ENCODE data around the gene RBMS1. TPM values are rescaled to one million over a fixed set of nuclear protein-coding genes. Genes with fewer than 3 reads are reported as not detected.

Gene RBMS1
- total RNA-seq, 1 experiment from 2014 or later: 38.8 TPM

GRCh38 chr2:160534249-160534648 is 40.6 kb upstream of the RBMS1 start:
- no peak overlapping the region for H2AFZ ChIP-seq (ENCODE audit: low read length)
- no TSS peak for BruUV-seq (replicated peaks)

DNA sequence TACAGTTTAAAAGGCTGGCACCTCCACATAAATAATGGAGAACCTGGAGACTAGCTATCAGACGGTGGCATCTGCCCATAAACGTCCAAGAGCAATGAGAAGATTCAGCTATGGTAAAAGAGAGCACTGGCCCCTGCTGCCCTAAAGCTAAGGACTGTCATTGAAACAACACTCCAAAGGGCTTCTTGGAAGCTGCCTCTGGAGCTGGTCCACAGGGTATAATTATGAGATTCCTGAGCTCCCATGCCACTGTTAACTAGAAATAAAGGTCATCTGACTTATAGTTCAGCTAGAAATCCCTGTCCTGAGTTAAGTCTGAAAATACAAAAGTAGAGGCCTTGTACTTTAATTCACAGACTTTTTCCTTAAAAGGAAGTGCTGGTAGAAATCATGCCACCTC is 39.9 kb upstream of the RBMS1 start:
- no peaks in the 10 kb centered on the region for H3K27me3 ChIP-seq (ENCODE audit: low read length)
- H3K4me1 ChIP-seq (ENCODE audit: insufficient read depth, low read length): peaks cover 8% of the 10 kb centered on the region
- H4K20me1 ChIP-seq (ENCODE audit: low read length): no peaks in the 10 kb centered on the region
- no peak for ATAC-seq
- no peaks in the 10 kb centered on the region for H3K79me2 ChIP-seq (ENCODE audit: low read length)
- no peaks in the 10 kb centered on the region for H3K9me3 ChIP-seq (ENCODE audit: low read length)
- DNase-seq: no peak
- no peak overlapping the region for H3K4me3 ChIP-seq (ENCODE audit: low read length)
- no peak overlapping the region for H2AFZ ChIP-seq (ENCODE audit: low read length)
- no peaks in the 10 kb centered on the region for H3K9me2 ChIP-seq (replicated peaks; ENCODE audit: low read length)
- H3K4me2 ChIP-seq (ENCODE audit: low read length): no peak overlapping the region
- no peaks in the 10 kb centered on the region for H3F3A ChIP-seq (ENCODE audit: low read length, unreplicated experiment)
- no peak overlapping the region for H3K27ac ChIP-seq (ENCODE audit: low read length)
- no TSS peak for BruUV-seq (replicated peaks)
- CTCF ChIA-PET: no interaction called here
- no peaks in the 10 kb centered on the region for H3K36me3 ChIP-seq (ENCODE audit: low read depth, low read length)
- POLR2A ChIA-PET (ENCODE audit: unreplicated experiment): no interaction called here
- no peak for TF ChIP-seq CTCF (conservative IDR thresholded peaks at IDR 0.05; ENCODE audit: low read depth, low read length)
- TF ChIP-seq EZH2 (IDR thresholded peaks at IDR 0.05; ENCODE audit: low read length, unreplicated experiment): no peak
- TF ChIP-seq EZH2phosphoT487 (IDR thresholded peaks at IDR 0.05; ENCODE audit: borderline replicate concordance, low read length): no peak
- intact Hi-C loops (cut with micrococcal nuclease): no loop called here
- no peak overlapping the region for H3K9ac ChIP-seq (ENCODE audit: low read length)

More at GRCh38 chr2:160534249-160534648, 40.6 kb upstream of the RBMS1 start:
- Histone ChIP-seq H3K9me3 (ENCODE audit: low read length) (no peaks in the 10 kb centered on the region), H3K9me2 (replicated peaks; ENCODE audit: low read length) (no peaks in the 10 kb centered on the region), H3K4me2 (ENCODE audit: low read length) (no peak overlapping the region), H3K79me2 (ENCODE audit: low read length) (no peaks in the 10 kb centered on the region), H3K4me3 (ENCODE audit: low read length) (no peak overlapping the region), H3K36me3 (ENCODE audit: low read depth, low read length) (no peaks in the 10 kb centered on the region), H3K27me3 (ENCODE audit: low read length) (no peaks in the 10 kb centered on the region), H4K20me1 (ENCODE audit: low read length) (no peaks in the 10 kb centered on the region), H3K27ac (ENCODE audit: low read length) (no peak overlapping the region), H3K4me1 (ENCODE audit: insufficient read depth, low read length) (peaks cover 14% of the 10 kb centered on the region), H3K9ac (ENCODE audit: low read length) (no peak overlapping the region), H3F3A (ENCODE audit: low read length, unreplicated experiment) (peaks cover 1% of the 10 kb centered on the region)
- intact Hi-C loops (cut with micrococcal nuclease): no loop called here
- ATAC-seq (no peak), DNase-seq (no peak)
- TF ChIP-seq CTCF (conservative IDR thresholded peaks at IDR 0.05; ENCODE audit: low read depth, low read length): no peak
- ChIA-PET POLR2A (ENCODE audit: unreplicated experiment) (no interaction called here), CTCF (no interaction called here)

- Histone ChIP-seq H4K20me1 (ENCODE audit: low read length) (no peaks in the 10 kb centered on the region), H3K4me2 (ENCODE audit: low read length) (no peak overlapping the region), H3K9me2 (replicated peaks; ENCODE audit: low read length) (no peaks in the 10 kb centered on the region), H3K9me3 (ENCODE audit: low read length) (no peaks in the 10 kb centered on the region), H3F3A (ENCODE audit: low read length, unreplicated experiment) (no peaks in the 10 kb centered on the region), H3K4me3 (ENCODE audit: low read length) (no peak overlapping the region), H3K36me3 (ENCODE audit: low read depth, low read length) (no peaks in the 10 kb centered on the region), H3K4me1 (ENCODE audit: insufficient read depth, low read length) (no peaks in the 10 kb centered on the region), H3K27me3 (ENCODE audit: low read length) (no peaks in the 10 kb centered on the region), H3K27ac (ENCODE audit: low read length) (no peak overlapping the region), H3K79me2 (ENCODE audit: low read length) (no peaks in the 10 kb centered on the region), H2AFZ (ENCODE audit: low read length) (no peak overlapping the region), H3K9ac (ENCODE audit: low read length) (no peak overlapping the region)
- DNase-seq (no peak), ATAC-seq (no peak)
- ChIA-PET POLR2A (ENCODE audit: unreplicated experiment) (no interaction called here), CTCF (no interaction called here)
- intact Hi-C loops (cut with micrococcal nuclease): no loop called here
- no TSS peak for BruUV-seq (replicated peaks)
- no peak for TF ChIP-seq EZH2 (IDR thresholded peaks at IDR 0.05; ENCODE audit: low read length, unreplicated experiment)
- no peak for TF ChIP-seq EZH2phosphoT487 (IDR thresholded peaks at IDR 0.05; ENCODE audit: borderline replicate concordance, low read length)
- no peak for TF ChIP-seq CTCF (conservative IDR thresholded peaks at IDR 0.05; ENCODE audit: low read depth, low read length)
Observed at GRCh38 chr2:160532388-160532787, 38.8 kb upstream of the RBMS1 start.
